GM12892 (cell line): Measurements from ENCODE around the gene GALNT10.

ENCODE experiments used
- POLR2AphosphoS5 ChIP-seq: IDR thresholded peaks from 2 replicates; pipeline ENCODE4 v1.6.1; 2011; ENCODE audit warnings: low read depth, low read length, control low read depth
- TAF1 ChIP-seq: IDR thresholded peaks from 2 replicates; pipeline ENCODE4 v1.6.1; 2011; ENCODE audit warnings: low read depth, mild to moderate bottlenecking, control low read depth, low read length, borderline replicate concordance

GRCh38 chr5:154277499-154277898 is 87.0 kb downstream of the GALNT10 start:
- TF ChIP-seq POLR2AphosphoS5 (no peak), TAF1 (no peak)
